HepG2 (cell line): ENCODE results near the gene TRA2B. TPM values are rescaled to one million over a fixed set of nuclear protein-coding genes. Genes with fewer than 3 reads are reported as not detected.

Experiments
- CBX2 ChIP-seq, 2 experiments: fragments of 200-600 bp in 1 of 2; sonication (generic); formaldehyde crosslinking in 1 of 2; IDR thresholded peaks; 2 replicates each; pipeline versions ENCODE4 v1.7.0 to v1.8.1; 2018 to 2022; ENCODE audit warnings: low read depth in 2 of 2, low read length in 1 of 2, mild to moderate bottlenecking in 1 of 2, missing genetic modification reagents in 1 of 2
- E2F1 ChIP-seq: sonication (generic); formaldehyde crosslinking; IDR thresholded peaks from 2 replicates; pipeline ENCODE4 v1.5.0; 2020; ENCODE audit warnings: missing genetic modification reagents
- EZH2 ChIP-seq: conservative IDR thresholded peaks from 2 replicates; pipeline ENCODE4 v1.6.1; 2012; ENCODE audit warnings: mild to moderate bottlenecking, low read depth, low read length, moderate library complexity
- GPBP1L1 ChIP-seq: sonication (generic); formaldehyde crosslinking; IDR thresholded peaks from 2 replicates; pipeline ENCODE4 v1.5.0; 2020; ENCODE audit warnings: mild to moderate bottlenecking, missing genetic modification reagents
- NR2F2 ChIP-seq: IDR thresholded peaks from 2 replicates; pipeline ENCODE4 v1.6.1; 2012; ENCODE audit warnings: low read depth, inconsistent platforms, borderline replicate concordance
- PBX2 ChIP-seq: IDR thresholded peaks from 2 replicates; pipeline ENCODE4 v1.6.1; 2016; ENCODE audit warnings: control low read depth
- PHF20 ChIP-seq: sonication (generic); formaldehyde crosslinking; IDR thresholded peaks from 2 replicates; pipeline ENCODE4 v1.5.0; 2020; ENCODE audit warnings: mild to moderate bottlenecking, missing genetic modification reagents
- SMAD9 ChIP-seq: sonication (generic); formaldehyde crosslinking; IDR thresholded peaks from 2 replicates; pipeline ENCODE4 v1.5.1; 2020; ENCODE audit warnings: mild to moderate bottlenecking, missing genetic modification reagents
- SNRNP70 ChIP-seq: fragments of 200-400 bp; formaldehyde crosslinking; IDR thresholded peaks from 2 replicates; pipeline ENCODE4 v1.6.1; 2017; ENCODE audit warnings: mild to moderate bottlenecking, low read depth, low read length, moderate library complexity
- ZBTB1 ChIP-seq: sonication (generic); formaldehyde crosslinking; IDR thresholded peaks from 2 replicates; pipeline ENCODE4 v1.4.0; 2020; ENCODE audit warnings: missing genetic modification reagents, borderline replicate concordance
- ZBTB34 ChIP-seq: sonication (generic); formaldehyde crosslinking; IDR thresholded peaks from 2 replicates; pipeline ENCODE4 v1.8.0; 2022; ENCODE audit warnings: mild to moderate bottlenecking, missing genetic modification reagents
- ZBTB49 ChIP-seq: sonication (generic); formaldehyde crosslinking; IDR thresholded peaks from 2 replicates; pipeline ENCODE4 v1.4.0; 2020; ENCODE audit warnings: missing genetic modification reagents, borderline replicate concordance
- ZEB1 ChIP-seq: IDR thresholded peaks from 2 replicates; pipeline ENCODE4 v1.6.1; 2012; ENCODE audit warnings: mild to moderate bottlenecking, low read depth, inconsistent platforms; ENCODE audit not compliant: insufficient replicate concordance
- ZFP36 ChIP-seq: fragments of 150-350 bp; IDR thresholded peaks from 2 replicates; pipeline ENCODE4 v1.6.1; 2018; ENCODE audit warnings: borderline replicate concordance, low read length, low read depth; ENCODE audit not compliant: partially characterized antibody
- ZNF205 ChIP-seq: IDR thresholded peaks from 2 replicates; pipeline ENCODE4 v1.6.1; 2018; ENCODE audit warnings: missing biosample characterization, missing genetic modification reagents
- ZNF484 ChIP-seq: sonication (generic); formaldehyde crosslinking; IDR thresholded peaks from 2 replicates; pipeline ENCODE4 v1.5.1; 2020; ENCODE audit warnings: mild to moderate bottlenecking, low read depth, missing genetic modification reagents, borderline replicate concordance
- ZNF556 ChIP-seq: sonication (generic); formaldehyde crosslinking; IDR thresholded peaks from 2 replicates; pipeline ENCODE4 v1.4.0; 2020; ENCODE audit warnings: mild to moderate bottlenecking, missing genetic modification reagents, borderline replicate concordance
- ZNF703 ChIP-seq: sonication (generic); formaldehyde crosslinking; IDR thresholded peaks from 2 replicates; pipeline ENCODE4 v1.5.1; 2020; ENCODE audit warnings: missing genetic modification reagents, mild to moderate bottlenecking, moderate library complexity, borderline replicate concordance
- ZNF792 ChIP-seq: IDR thresholded peaks from 2 replicates; pipeline ENCODE4 v1.6.1; 2016
- polyA plus RNA-seq, 8 experiments: library from polyadenylated mRNA; depleted of rRNA in 3 of 8; stranded (reverse) in 7 of 8; unstranded in 1 of 8; fragments of >200 nt; fragmentation: Illumina TruSeq in 4 of 8; extraction: Trizol in 4 of 8; gene quantifications; 2 replicates each; pipeline versions ENCODE4 v1.2.1 to v1.2.3, GENCODE V29; 2011 to 2016; ENCODE audit warnings: low read depth in 4 of 8, missing spikeins in 1 of 8, mixed read lengths in 1 of 8; ENCODE audit not compliant: insufficient read depth in 1 of 8
- total RNA-seq, 5 experiments: library from RNA; depleted of rRNA; stranded (reverse); fragments of >200 nt; fragmentation: Illumina TruSeq; extraction: Trizol; gene quantifications; 2 replicates each; pipeline ENCODE4 v1.2.3, GENCODE V29; 2016; ENCODE audit warnings: low read depth in 1 of 5
- TF ChIP-seq, protein P1 (sequence below): sonication (generic); formaldehyde crosslinking; IDR thresholded peaks from 2 replicates; pipeline ENCODE4 v1.8.0; 2022; ENCODE audit warnings: low read depth, missing genetic modification reagents
- TF ChIP-seq, protein P2 (sequence below): sonication (generic); formaldehyde crosslinking; IDR thresholded peaks from 2 replicates; pipeline ENCODE4 v1.4.0; 2020; ENCODE audit warnings: mild to moderate bottlenecking, missing genetic modification reagents

TRA2B gene
- total and polyA plus RNA-seq, 2 of the 13 experiments (the other 11 are each of a cell fraction or from before 2014, with no cell fraction given), result 105 to 241 TPM

DNA sequence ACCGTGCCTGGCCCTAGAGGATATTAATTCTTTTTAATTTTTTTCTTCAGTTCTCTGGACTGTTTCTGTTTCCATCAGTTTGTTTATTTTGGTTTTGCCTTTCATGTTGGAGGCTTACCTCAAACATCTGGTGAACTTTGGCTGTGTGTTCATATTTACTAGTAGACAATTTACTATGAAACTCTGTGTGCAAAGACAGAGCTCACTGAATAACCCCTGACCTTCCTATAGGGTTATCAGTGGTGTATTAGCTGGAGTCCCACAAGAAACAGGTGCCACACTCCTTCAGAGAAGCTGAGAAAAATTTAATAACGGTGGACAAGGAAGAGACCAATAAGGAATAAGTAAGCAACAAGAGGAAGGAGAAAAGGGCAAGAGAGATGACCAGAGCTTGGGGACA is 28.8 kb upstream of the TRA2B start (continued):
- TF ChIP-seq, protein P1, sequence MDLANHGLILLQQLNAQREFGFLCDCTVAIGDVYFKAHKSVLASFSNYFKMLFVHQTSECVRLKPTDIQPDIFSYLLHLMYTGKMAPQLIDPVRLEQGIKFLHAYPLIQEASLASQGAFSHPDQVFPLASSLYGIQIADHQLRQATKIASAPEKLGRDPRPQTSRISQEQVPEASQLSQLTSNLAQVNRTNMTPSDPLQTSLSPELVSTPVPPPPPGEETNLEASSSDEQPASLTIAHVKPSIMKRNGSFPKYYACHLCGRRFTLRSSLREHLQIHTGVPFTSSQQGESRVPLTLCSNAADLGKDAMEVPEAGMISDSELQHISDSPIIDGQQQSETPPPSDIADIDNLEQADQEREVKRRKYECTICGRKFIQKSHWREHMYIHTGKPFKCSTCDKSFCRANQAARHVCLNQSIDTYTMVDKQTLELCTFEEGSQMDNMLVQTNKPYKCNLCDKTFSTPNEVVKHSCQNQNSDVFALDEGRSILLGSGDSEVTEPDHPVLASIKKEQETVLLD (CRISPR knock-in tag), result no peak
- TF ChIP-seq E2F1 (CRISPR knock-in tag) (no peak), ZNF703 (CRISPR knock-in tag) (no peak), ZEB1 (no peak), ZNF792 (CRISPR knock-in tag) (peak; percentile 45; the same call in 1 of the 2 replicates), NR2F2 (peak; percentile 99), ZBTB1 (CRISPR knock-in tag) (no peak), PBX2 (CRISPR knock-in tag) (no peak), SNRNP70 (no peak), ZBTB34 (CRISPR knock-in tag) (peak; percentile 90), CBX2 (IDR thresholded peaks at IDR 0.05; ENCODE audit: low read depth, low read length) (no peak), CBX2 (CRISPR knock-in tag; IDR thresholded peaks at IDR 0.05; ENCODE audit: low read depth) (no peak), ZNF205 (CRISPR knock-in tag) (no peak), ZNF556 (0 out of 2 replicates have a peak, but pooled peaks have one; percentile 17), EZH2 (no peak), ZFP36 (no peak), ZNF484 (CRISPR knock-in tag) (no peak), ZBTB49 (CRISPR knock-in tag) (no peak), PHF20 (CRISPR knock-in tag) (no peak), GPBP1L1 (CRISPR knock-in tag) (no peak), SMAD9 (CRISPR knock-in tag) (no peak)
- TF ChIP-seq, protein P2, sequence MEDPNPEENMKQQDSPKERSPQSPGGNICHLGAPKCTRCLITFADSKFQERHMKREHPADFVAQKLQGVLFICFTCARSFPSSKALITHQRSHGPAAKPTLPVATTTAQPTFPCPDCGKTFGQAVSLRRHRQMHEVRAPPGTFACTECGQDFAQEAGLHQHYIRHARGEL, result no peak
